Kasumi-1 (cell line): ENCODE data around the gene OR10K2.
"Not testable (repeated sequence)": the region's sequence is repeated elsewhere in the genome, so short reads cannot be mapped to it uniquely, and the experiment has no call there.

Experiments
- DNase-seq, 2 experiments: peaks; one replicate each; lab custom pipeline; 2025; lab: John Stamatoyannopoulos, UW

OR10K2 gene, protein sequence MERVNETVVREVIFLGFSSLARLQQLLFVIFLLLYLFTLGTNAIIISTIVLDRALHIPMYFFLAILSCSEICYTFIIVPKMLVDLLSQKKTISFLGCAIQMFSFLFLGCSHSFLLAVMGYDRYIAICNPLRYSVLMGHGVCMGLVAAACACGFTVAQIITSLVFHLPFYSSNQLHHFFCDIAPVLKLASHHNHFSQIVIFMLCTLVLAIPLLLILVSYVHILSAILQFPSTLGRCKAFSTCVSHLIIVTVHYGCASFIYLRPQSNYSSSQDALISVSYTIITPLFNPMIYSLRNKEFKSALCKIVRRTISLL

DNA sequence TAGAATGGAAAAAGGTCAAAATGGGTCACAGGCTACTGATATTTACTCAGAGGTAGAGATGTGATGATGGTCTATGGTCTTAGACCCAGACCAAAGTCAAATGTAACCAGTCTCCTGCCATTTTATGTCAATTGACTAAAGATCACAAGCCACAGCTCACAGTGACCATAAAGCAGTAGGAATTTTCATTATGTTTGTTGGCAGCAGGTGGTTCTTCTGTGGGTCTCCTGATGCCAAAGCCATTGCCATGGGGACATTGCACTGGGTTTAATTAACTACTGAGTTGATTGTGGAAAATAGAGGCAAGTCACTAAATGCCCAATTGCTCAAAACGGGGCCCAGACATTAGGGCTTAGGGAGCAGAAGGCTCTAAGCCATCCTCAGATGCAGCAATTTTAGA is at the start of gene OR10K2:
Gene OR10K2, minus strand, starts transcription at position 101 of the 400 bp plus-strand sequence. CDS start 5,371 bp downstream, outside the sequence.
- no peak for DNase-seq

DNA sequence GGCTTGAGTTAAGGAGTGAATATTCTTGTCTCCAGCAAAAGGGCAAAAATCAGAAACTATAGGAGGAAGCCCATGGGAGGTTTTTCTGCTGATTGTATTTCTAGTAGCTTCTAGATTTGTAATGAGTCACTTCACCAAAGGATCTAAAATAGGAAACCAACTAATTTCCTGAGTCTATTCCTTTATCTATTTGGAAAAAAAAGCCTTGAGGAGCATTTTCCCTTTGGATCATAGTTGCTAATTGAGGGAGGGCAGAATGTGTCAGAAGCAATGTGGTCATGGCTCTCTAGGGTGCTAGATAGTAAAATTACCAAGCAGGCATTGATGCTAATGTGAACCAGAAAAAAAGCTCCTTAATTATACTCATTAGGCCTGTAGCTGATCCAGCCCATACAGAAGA is 45.9 kb upstream of the OR10K2 start, which contains the start of gene OR10R2:
Gene OR10R2, plus strand, starts transcription at position 301 of the 400 bp plus-strand sequence. CDS start 106 bp downstream, outside the sequence.
- no peak for DNase-seq

DNA sequence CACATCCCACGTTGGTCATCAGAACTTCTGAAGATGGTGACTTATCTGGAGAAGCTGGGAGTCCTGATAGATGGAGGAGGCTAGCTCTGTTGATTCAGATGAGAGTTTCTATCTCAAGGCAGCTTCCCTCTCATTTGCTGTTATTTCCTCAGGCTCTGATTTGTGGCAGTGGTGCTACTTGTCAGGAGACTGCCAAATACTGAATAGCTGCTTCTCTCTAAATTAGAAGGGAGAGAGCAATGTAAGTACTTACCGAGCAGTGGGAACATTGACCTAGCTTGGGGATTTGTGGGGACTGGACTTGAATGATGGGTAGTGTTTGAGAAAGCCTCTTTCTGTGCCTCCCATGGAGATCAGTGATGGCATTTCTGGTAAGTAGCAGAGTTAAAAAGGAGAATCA is 35.5 kb upstream of the OR10K2 start, which contains the start of gene OR10K1:
Gene OR10K1, plus strand, starts transcription at position 301 of the 400 bp plus-strand sequence. CDS start 3,728 bp downstream, outside the sequence.
- no peak for DNase-seq

DNA sequence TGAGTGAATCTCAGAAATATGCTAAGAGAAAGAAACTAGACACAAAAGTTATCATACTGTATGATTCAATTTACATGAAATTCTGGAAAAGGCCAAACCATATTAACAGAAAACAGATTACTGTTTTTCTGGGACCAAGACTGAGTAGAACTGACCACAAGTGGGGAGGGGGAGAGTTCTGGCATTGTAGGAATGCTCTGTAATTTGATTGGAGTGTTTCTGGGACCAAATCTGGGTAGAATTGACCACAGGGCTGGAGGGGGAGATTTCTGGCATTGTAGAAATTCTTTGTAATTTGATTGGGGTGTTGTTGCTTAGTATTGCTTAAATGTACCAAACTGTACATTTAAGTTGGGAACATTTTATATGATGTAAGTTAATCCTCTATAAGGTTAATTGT is 32.2 kb upstream of the OR10K2 start:
- DNase-seq: no peak

DNA sequence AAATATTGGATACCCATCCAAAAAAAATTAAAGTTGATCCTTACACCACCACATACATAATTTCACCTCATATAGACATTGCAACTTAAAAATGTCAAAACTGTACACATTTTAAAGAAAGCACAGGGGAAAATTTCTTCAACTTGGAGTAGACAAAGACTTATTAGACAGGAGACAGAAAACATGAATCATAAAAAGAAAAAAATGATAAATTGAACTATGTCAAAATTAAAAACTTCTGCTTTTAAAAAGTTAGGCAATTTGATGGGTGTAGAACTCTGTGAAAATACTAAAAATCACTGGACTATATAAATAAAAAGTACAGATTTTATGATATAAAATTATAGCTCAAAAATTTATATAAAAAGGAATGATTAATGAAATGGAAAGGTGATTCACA is 31.2 kb upstream of the OR10K2 start:
- no peak for DNase-seq

DNA sequence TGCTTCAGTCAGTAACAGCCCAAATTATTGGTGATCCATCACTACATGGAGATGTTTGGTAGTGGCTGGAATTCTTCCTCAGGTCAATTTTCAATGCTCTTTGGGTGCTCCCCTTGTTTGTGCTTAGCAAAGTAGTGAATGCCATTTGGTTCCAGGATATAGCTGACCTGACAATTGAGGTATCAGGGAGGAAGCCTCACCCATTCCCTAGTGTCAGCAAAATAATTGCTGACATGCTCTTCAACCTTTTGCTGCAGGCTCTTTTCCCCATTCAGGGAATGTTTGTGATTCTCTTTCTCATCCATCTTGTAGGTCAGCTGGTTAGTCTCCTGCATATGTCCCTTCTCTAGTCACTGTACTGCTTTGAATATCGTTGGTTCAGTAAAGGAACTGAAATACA is 28.5 kb upstream of the OR10K2 start:
- DNase-seq: no peak

DNA sequence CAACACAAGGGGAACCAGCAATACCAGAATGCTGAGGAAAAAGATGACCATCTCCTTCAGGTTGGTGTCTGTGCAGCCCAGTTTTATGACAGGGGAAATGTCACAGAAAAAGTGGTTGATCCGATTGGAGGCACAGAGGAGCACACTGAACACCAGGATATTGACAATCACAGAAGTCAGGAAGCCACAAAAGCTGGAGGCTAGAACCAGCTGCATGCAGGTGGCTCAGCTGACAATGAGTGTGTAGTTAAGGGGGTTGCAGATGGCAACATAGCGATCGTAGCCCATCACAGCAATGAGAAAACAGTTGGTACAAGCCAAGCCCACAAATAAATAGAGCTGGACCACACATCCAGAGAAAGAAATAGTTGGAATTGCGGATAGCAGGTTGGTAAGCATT is 19.3 kb upstream of the OR10K2 start:
- no peak for DNase-seq

DNA sequence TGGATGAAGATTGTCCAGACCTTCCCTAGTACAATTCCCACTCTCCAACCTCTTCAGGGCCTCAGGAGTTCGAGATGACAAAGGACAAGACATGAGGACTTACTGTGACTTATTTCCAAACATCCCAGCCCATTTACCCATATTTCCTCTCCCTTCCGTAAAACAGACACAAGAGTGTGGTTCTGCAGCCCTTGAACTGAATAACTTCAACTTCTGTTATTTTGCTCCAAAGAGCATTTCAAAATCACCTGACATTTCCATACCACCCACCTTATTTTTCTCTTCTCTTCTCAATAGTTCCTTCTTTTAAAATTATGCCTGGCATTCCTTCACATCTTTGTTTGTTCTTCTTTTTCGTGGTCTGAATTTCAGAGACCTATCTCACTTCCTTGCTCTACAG is 8.7 kb upstream of the OR10K2 start:
- DNase-seq: no peak

DNA sequence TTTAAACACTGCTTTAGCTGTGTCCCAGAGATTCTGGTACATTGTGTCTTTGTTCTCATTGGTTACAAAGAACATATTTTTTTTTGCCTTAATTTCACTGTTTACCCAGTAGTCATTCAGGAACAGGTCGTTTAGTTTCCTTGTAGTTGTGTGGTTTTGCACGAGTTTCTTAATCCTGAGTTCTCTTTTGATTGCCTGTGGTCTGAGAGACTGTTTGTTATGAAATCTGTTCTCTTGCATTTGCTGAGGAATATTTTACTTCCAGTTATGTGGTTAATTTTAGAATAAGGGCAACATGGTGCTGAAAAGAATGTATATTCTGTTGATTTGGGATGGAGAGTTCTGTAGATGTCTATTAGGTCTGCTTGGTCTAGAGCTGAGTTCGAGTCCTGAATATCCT is 4.1 kb upstream of the OR10K2 start:
- not testable (repeated sequence) for DNase-seq

DNA sequence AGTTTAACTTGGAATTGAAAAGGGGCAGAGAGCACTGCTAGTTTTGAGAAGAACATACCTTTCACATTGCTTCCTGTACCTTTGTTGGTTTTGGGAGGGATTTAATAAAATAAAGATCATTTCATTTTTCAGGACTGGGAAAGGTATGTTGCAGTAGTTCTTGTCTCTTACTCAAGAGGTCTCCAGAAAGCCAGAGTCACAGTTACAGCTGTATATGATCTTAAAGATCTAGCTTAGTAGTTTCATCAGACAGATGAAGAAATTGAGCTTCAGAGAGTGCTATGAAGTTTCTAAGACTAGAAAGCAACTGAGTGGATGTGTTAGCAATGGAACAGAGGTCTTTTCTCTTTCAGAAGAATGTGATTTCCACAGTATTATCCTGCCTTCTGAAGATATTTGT is 1.0 kb downstream of the OR10K2 start:
- no peak for DNase-seq

DNA sequence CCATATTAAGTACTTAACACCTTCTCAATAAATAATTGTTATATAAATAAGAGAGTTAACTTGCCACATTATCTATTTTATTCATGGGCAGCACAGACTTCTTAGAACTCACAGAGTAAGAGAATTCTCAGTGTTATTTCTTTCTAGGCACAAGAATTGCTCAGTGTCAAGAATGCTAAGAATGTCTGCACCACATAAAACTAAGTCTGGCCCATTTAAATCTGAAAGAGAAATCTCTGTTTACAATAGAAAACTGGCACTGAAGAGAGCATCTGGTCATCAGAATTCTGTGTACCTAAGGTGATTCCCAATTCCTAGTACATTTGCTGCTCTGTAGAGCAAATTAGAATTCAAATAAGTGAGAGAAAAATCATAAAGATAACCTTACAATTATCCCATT is 3.8 kb downstream of the OR10K2 start:
- DNase-seq: no peak

DNA sequence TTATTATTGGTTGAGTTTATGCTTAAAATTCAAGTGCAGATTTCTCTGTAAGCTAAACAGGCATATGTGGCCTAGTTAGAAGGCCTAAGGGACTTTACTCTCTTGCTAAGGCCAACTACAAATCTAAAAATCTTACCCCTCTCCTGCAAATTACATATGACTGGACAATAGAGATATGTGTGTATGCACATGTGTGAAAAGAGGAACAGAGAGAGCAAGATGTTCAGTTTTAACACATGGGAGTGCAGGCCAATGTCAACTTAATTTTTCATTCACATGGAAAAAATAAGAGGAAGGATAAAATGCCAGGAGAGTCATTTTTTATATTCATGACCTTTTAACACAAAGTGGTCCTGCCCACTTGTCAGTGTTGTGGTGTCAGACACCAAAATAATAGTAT is 8.5 kb downstream of the OR10K2 start:
- DNase-seq: no peak

DNA sequence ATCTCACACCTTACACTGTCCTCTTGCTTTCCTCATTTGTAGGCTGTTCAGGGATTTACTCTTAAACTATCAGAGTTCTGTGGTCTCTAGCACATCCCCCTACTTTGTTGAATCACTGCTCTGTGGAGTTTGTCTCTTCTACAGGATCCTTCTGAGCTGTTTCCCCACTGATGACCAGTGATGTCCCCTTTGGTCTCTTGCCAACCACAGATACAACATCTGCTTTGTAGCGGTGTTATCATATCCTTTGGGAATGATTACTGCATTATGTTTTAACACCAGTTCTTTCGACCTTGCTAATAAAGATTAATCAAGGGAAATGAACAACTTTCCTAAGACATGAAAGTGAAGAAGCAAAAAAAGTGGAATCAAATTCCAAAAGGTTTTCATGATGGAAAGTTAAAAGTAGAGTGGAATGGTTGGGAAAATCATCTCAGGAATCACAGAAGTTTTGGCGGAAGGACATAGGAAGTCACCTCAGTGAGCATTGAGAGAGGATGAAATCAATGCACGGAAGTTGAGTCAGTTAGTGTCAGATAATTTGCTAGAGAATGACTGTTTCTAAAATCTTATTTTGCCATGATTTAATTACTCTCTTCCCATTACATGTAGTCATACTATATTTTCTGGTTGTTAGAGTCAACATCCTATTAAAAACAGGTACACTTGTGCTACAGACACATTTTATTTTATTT is 11.2 kb downstream of the OR10K2 start:
- no peak for DNase-seq

DNA sequence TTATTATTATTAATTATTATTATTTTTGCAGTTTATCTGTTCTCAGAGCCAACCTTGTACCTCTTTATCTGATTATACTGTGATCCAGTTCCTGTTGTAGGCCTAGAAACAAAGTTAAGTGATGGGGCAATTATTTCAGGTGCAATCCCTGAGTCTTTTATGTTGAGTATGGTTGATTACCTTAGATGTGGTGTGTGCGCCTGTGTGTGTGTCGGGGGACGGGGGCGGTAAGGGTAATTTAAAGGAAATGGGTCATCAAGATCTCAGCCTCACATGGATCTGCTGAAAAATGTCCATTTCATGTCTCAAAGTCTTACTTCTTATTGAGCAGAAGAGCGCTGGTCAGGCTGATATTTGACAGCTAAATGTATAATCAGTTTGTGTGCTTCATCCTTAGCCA is 18.9 kb downstream of the OR10K2 start:
- no peak for DNase-seq

DNA sequence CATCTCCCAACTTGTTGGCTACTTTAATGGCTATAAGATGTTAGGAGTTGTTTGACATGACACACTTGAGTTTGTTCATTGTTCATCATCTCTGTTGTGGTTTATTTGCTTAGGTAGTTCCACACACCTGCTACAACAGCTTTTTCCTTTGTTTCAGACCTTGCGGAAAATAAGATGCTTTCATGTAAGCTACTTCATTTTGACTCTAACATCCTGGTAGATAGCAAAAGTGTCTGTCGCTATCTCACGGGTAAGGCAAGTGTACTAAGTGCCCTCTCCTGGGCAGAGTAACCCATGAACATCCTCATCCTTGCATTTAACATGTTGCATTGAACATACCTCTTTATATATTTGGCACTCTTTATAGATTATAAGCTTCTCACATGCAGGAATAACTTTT is 25.2 kb downstream of the OR10K2 start:
- no peak for DNase-seq

DNA sequence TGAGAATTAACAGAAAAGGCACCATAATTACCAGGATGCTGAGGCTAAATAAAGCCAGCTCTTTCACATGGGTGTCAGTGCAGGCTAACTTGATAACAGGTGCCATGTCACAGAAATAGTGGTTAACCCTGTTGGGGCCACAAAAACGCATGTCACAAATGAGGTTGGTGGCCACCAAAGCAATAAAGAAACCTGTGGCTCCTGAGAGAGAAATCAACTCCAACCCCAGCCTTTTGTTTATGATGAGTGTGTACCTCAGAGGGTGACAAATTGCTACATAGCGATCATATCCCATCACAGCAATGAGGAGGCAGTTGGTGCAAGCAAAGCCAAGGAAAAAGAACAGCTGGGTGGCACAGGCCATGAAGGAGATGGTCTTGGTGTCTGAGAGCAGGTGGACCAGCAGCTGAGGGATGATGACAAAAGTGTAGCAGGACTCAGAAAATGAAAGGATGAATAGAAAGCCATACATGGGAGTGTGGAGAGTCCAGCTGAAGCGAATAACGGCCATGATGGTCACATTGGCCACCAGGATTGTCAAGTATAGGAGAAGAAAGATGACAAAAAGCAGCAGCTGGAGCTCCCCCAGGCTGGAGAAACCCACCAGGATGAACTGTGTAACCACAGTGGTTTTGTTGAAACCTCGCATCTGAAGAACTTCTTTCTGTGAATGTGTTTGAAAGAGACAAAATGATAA is 27.1 kb downstream of the OR10K2 start, which contains the start of gene OR10T2:
Gene OR10T2, minus strand, starts transcription at position 649 of the 697 bp plus-strand sequence. Its CDS starts 0 bp downstream, at position 649.
- DNase-seq: no peak

DNA sequence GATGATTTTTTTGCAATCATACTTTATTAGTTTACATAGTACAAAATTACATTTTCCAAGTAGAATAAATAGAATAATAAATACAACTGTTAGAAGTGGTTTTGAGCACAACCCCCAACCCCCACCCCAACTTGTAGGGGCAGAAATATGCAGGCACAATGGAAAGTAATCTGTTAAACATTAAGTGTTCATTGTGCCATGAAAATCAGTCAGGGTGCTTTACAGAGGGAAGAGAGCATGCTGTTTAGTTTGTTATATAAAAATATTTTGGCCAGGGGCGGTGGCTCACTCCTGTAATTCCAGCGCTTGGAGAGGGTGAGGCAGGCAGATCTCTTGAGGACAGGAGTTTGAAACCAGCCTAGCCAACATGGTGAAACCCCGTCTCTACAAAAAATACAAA is 29.4 kb downstream of the OR10K2 start:
- no peak for DNase-seq

DNA sequence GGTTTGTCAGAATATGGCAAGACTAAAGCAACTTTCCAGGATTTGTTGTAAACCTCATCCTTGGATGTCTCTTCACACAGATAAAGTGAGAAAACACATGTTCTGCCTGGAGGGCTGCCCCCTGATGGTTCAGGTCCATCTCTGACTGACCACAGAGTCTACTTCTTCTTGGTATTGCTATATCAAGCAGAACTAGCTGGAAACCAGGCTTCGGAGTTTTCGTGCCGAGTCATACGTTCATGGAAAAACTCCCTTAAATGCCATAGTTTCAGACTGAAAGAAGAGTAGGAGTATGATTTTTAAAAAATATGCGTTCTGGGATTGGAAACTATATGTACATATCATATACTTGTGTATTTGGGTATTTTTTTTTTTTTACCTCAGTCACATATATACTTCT is 32.6 kb downstream of the OR10K2 start:
- DNase-seq: no peak

DNA sequence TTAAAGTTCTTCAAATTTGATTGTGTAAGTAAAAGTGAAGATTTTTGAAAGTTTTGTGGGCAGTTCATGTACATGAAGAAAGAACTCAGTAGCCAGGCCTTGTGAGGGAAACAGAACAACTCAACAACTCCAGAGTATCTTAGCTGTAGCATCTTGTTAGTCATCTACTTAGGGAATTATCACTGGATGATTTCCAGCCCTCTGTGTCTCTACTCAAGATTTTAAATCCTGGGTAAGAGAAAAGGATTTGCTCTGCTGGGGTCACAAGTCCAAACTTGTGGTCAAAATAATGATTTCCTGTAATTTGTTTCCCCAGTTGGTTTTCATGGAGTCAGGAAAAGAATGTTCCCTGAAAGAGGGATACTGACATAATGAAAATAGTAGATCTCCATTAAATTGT is 34.9 kb downstream of the OR10K2 start:
- no peak for DNase-seq

DNA sequence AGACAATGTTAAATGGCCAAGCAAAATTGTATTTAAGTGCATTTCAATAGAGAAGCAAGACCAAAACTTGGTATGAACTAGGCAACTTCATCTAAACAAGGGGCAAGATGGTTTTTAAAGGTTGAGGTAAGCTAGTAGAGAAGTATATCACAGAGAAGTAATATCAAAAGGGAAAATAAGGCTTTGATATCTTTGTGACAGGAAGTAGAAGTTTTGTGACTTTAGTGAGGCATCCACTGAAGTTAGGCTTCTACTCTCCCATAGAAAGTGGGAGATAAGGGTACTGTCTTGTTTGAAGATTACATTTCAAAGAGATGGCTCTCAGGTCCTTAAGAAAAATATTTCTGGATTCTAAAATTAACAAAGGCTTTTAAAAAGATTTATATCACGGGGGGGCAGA is 35.7 kb downstream of the OR10K2 start:
- no peak for DNase-seq

DNA sequence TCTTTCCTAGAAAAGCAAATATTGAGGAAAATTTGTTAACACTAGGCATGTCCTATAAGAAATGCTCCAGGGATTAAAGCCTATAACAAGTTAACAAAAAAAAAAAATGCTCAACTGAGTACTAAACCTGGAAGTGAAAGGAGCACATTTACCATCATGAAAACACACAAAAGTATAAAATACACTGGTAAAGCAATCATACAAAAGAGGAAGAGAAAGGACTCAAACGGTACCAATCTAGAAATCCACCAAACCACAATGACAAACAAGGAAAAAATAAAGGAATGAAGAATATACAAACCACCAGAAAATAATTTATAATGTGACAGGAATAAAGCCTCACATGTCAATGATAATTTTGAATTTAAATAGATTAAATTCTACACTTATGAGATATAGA is 51.2 kb downstream of the OR10K2 start:
- no peak for DNase-seq

DNA sequence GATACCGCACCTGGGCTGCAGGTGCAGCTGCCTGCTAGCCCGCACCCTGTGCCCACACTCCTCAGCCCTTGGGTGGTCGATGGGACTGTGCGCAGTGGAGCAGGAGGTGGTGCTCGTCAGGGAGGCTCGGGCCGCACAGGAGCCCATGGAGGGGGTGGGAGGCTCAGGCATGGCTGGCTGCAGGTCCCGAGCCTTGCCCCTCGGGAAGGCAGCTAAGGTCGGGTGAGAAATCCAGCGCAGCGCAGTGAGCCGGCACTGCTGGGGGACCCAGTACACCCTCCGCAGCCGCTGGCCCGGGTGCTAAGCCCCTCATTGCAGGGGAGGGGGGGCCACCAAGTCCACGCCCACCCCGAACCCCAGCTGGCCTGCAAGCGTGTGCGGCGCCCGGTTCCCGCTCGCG is 51.9 kb downstream of the OR10K2 start:
- not testable (repeated sequence) for DNase-seq
